ENCODE results near the gene LDB2. TPM values are rescaled to one million over a fixed set of nuclear protein-coding genes. Genes with fewer than 3 reads are reported as not detected.

The LDB2 gene
- total RNA-seq, 2 donors from 2014 or later = 3.2 to 7.9 TPM

DNA sequence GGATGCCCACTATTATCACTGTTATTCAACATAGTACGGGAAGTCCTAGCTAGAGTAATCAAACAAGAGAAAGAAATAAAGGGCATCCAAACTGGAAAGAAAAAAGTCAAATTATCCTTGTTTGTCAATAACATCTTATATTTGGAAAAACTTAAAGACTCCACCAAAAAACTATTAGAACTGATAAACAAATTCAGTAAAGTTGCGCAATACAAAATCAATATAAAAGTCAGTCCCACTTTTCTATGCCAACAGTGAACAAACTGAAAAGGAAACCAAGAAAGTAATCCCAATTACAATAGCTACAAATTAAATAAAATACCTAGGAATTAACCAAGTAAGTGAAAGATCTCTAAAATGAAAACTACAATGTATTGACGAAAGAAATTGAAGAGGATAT is 321.3 kb downstream of the LDB2 start:
- DNase-seq = no peak

DNA sequence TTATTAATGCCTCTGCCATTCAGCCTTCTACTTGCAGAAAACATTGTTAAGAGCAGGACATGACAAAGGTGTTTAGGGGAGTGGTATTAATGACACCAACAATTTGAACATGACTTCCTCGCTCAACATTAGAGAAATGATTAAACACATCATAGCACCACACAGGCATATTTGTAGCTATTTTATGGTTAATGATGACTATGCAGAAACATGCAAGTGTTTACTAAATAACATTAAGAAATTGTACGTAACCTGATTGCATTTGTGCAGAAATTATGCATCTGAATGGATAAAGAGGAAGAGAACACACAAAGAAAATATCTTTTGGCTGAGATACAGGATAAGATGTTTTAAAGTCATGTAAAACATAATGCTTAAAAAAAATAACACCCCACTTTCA is 323.5 kb downstream of the LDB2 start:
- H3K27me3 ChIP-seq = no peaks in the 10 kb centered on the region
- intact Hi-C loops (cut with DNase I) = no loop called here
- no peak overlapping the region for H3K27ac ChIP-seq
- no peaks in the 10 kb centered on the region for H3K4me1 ChIP-seq
- H3K9me3 ChIP-seq = no peaks in the 10 kb centered on the region
- no peaks in the 10 kb centered on the region for H3K36me3 ChIP-seq
- DNase-seq = no peak
- TF ChIP-seq, protein P1, sequence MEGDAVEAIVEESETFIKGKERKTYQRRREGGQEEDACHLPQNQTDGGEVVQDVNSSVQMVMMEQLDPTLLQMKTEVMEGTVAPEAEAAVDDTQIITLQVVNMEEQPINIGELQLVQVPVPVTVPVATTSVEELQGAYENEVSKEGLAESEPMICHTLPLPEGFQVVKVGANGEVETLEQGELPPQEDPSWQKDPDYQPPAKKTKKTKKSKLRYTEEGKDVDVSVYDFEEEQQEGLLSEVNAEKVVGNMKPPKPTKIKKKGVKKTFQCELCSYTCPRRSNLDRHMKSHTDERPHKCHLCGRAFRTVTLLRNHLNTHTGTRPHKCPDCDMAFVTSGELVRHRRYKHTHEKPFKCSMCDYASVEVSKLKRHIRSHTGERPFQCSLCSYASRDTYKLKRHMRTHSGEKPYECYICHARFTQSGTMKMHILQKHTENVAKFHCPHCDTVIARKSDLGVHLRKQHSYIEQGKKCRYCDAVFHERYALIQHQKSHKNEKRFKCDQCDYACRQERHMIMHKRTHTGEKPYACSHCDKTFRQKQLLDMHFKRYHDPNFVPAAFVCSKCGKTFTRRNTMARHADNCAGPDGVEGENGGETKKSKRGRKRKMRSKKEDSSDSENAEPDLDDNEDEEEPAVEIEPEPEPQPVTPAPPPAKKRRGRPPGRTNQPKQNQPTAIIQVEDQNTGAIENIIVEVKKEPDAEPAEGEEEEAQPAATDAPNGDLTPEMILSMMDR (IDR thresholded peaks at IDR 0.05) = no peak
- H3K4me3 ChIP-seq = no peak overlapping the region
- no peak overlapping the region for H3K9ac ChIP-seq (ENCODE audit: low read depth in 2 of 2, low read length in 2 of 2)

More for the DNA sequence above, 321.3 kb downstream of the LDB2 start:
- TF ChIP-seq, protein P1 (IDR thresholded peaks at IDR 0.05) = no peak
- Histone ChIP-seq H3K36me3 (no peaks in the 10 kb centered on the region), H3K4me3 (no peak overlapping the region), H3K9me3 (no peaks in the 10 kb centered on the region), H3K27ac (no peak overlapping the region), H3K4me1 (no peaks in the 10 kb centered on the region), H3K27me3 (no peaks in the 10 kb centered on the region), H3K9ac (ENCODE audit: low read depth in 2 of 2, low read length in 2 of 2) (no peak overlapping the region)
- intact Hi-C loops (cut with DNase I) = no loop called here

DNA sequence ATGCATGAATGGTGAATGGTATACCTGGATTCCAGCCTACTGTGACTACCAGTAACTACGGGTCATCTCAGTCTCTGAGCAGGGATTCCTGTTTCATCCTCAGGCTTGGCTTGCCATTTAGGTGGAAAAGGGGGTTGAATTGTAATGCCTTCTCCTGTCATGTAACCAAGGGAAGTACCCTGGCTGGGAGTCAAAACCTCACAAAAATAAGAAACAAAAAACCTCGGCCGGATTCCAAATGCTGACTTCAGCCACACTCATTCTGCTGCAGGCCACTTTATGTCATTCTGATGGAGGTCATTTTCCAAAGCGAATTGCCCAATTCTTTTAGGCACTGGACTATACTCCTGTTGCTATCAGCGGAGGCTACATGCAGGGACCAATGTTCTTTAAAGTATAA is 324.7 kb downstream of the LDB2 start:
- H3K4me3 ChIP-seq = no peak overlapping the region
- DNase-seq = no peak
- H3K9ac ChIP-seq (ENCODE audit: low read depth in 2 of 2, low read length in 2 of 2) = no peak overlapping the region
- intact Hi-C loops (cut with DNase I) = no loop called here
- no peaks in the 10 kb centered on the region for H3K36me3 ChIP-seq
- no peaks in the 10 kb centered on the region for H3K9me3 ChIP-seq
- no peaks in the 10 kb centered on the region for H3K27me3 ChIP-seq
- H3K27ac ChIP-seq = no peak overlapping the region
- H3K4me1 ChIP-seq = no peaks in the 10 kb centered on the region
- TF ChIP-seq, protein P1 (IDR thresholded peaks at IDR 0.05) = no peak

DNA sequence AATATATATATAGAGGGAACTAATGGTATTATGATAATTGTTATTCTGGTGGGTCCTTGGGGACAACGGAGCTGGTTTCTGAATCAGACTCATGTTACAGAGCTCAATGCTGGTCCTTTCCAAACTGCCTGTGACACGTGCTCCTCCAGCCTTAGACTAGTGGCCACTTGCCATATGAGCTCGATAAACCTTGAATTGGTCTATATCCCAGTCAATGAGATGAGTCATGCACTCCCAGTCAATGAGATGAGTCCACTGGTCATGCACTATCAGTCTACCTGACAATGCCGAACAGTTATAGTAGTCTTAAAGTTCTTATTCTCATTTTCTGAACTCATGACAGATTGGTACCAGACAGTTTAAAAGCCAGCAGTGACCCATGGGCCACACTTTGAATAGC is 325.2 kb downstream of the LDB2 start:
- no peaks in the 10 kb centered on the region for H3K36me3 ChIP-seq
- no peaks in the 10 kb centered on the region for H3K27me3 ChIP-seq
- intact Hi-C loops (cut with DNase I) = no loop called here
- no peak for DNase-seq
- TF ChIP-seq, protein P1 (IDR thresholded peaks at IDR 0.05) = no peak
- no peak overlapping the region for H3K4me3 ChIP-seq
- no peaks in the 10 kb centered on the region for H3K9me3 ChIP-seq
- no peaks in the 10 kb centered on the region for H3K4me1 ChIP-seq
- no peak overlapping the region for H3K9ac ChIP-seq (ENCODE audit: low read depth in 2 of 2, low read length in 2 of 2)
- no peak overlapping the region for H3K27ac ChIP-seq

DNA sequence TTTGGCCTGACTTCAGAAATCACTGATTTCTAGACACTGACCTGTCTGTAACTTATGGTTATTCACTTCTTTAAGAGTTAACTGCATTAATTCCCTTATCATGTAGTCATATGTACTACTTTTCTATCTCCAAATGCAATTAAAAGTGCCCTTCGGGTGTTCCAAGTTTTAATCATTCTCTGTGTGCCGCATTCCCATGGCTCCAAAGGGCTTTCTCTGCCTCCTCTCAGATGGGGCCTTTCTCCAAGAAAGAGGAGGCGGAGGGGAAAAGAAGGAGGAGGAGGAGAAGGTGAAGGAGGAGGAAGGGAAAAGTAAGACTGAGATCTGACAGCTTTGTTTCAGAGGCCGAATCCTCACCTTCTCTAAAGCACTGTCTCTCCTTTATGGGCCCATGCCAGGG is 325.8 kb downstream of the LDB2 start:
- Histone ChIP-seq H3K9ac (ENCODE audit: low read depth in 2 of 2, low read length in 2 of 2) (no peak overlapping the region), H3K27me3 (no peaks in the 10 kb centered on the region), H3K4me3 (no peak overlapping the region), H3K27ac (no peak overlapping the region), H3K9me3 (no peaks in the 10 kb centered on the region), H3K36me3 (no peaks in the 10 kb centered on the region), H3K4me1 (no peaks in the 10 kb centered on the region)
- no peak for DNase-seq
- TF ChIP-seq, protein P1 (IDR thresholded peaks at IDR 0.05) = no peak
- intact Hi-C loops (cut with DNase I) = no loop called here

DNA sequence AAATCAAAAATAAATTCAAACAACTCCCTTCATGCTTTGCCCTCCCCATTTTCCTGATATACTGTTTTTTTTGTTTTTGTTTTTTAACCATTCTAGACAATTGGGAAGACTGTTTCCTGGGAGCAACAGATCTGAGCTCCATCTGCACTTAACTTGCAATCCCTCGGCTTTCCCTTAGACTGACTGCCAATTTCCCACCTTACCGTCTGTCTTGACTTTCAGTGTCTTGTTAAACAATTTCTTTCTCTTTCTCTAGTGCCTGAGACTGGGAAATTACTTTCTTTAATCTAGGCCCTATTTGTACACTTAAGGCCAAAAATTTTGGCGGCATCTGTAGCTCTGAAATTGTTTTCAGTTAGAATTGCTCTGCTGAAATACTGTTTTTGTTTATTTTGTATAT is 326.3 kb downstream of the LDB2 start:
- intact Hi-C loops (cut with DNase I) = no loop called here
- H3K27me3 ChIP-seq = no peaks in the 10 kb centered on the region
- no peak for DNase-seq
- no peaks in the 10 kb centered on the region for H3K4me1 ChIP-seq
- no peak overlapping the region for H3K9ac ChIP-seq (ENCODE audit: low read depth in 2 of 2, low read length in 2 of 2)
- H3K27ac ChIP-seq = no peak overlapping the region
- TF ChIP-seq, protein P1 (IDR thresholded peaks at IDR 0.05) = no peak
- no peaks in the 10 kb centered on the region for H3K36me3 ChIP-seq
- no peak overlapping the region for H3K4me3 ChIP-seq
- H3K9me3 ChIP-seq = no peaks in the 10 kb centered on the region

Measured in colonic mucosa (tissue), 4 donors.